Neutrophil (primary cell): Measurements from ENCODE around the gene FGF23.

Source experiments
- H3K27ac ChIP-seq: fragments of 200-600 bp; sonication (generic); 2 replicates; pipeline ENCODE4 v1.5.1; 2016; ENCODE audit warnings: mild to moderate bottlenecking, moderate library complexity
- H3K27me3 ChIP-seq: fragments of 200-600 bp; sonication (generic); 2 replicates; pipeline ENCODE4 v1.6.0; 2016; ENCODE audit warnings: mild to moderate bottlenecking
- H3K36me3 ChIP-seq: fragments of 200-600 bp; sonication (generic); 2 replicates; pipeline ENCODE4 v1.5.1; 2017
- H3K4me1 ChIP-seq, 2 experiments: fragments of 200-600 bp in 1 of 2; sonication (generic) in 1 of 2; 1 replicate in 1 of 2; 2 replicates in 1 of 2; pipeline versions ENCODE4 v1.5.1 to v1.6.1; 2013 to 2016; ENCODE audit warnings: low read depth in 1 of 2, low read length in 1 of 2, mild to moderate bottlenecking in 1 of 2, moderate library complexity in 1 of 2; ENCODE audit not compliant: control insufficient read depth in 1 of 2, insufficient read depth in 1 of 2
- H3K4me3 ChIP-seq, 2 experiments: fragments of 200-600 bp in 1 of 2; sonication (generic) in 1 of 2; 1 replicate in 1 of 2; 2 replicates in 1 of 2; pipeline ENCODE4 v1.5.1; 2013 to 2016; ENCODE audit warnings: low read depth in 1 of 2, low read length in 1 of 2, mild to moderate bottlenecking in 1 of 2, moderate library complexity in 1 of 2
- H3K9me3 ChIP-seq: fragments of 200-600 bp; sonication (generic); 2 replicates; pipeline ENCODE4 v1.5.1; 2016
- CTCF ChIP-seq: fragments of 200-600 bp; sonication (generic); IDR thresholded peaks from 2 replicates; pipeline ENCODE4 v1.5.1; 2016; ENCODE audit warnings: antibody characterized with exemption

Gene FGF23

GRCh38 chr12:4379405-4379804, at the start of gene FGF23:
Gene FGF23 (minus strand): TSS chr12:4379712. CDS start chr12:4379582, 130 bp downstream.
- peaks cover 65% of the 10 kb centered on the region for H3K27me3 ChIP-seq
- H3K9me3 ChIP-seq: no peaks in the 10 kb centered on the region

GRCh38 chr12:4424422-4424821, 44.9 kb upstream of the FGF23 start:
- Histone ChIP-seq H3K36me3 (no peaks in the 10 kb centered on the region), H3K4me1 (no peaks in the 10 kb centered on the region), H3K9me3 (no peaks in the 10 kb centered on the region), H3K27ac (no peak overlapping the region), H3K27me3 (no peaks in the 10 kb centered on the region), H3K4me3 (no peak overlapping the region)
- no peak for TF ChIP-seq CTCF

More at GRCh38 chr12:4379405-4379804, at the start of gene FGF23:
- H3K4me1 ChIP-seq: no peaks in the 10 kb centered on the region
- H3K36me3 ChIP-seq: no peaks in the 10 kb centered on the region
- H3K4me3 ChIP-seq: no peak within 1 kb of the TSS
- H3K27ac ChIP-seq: no peak within 1 kb of the TSS
- no peak for TF ChIP-seq CTCF

GRCh38 chr12:4423528-4424195, 44.1 kb upstream of the FGF23 start:
- Histone ChIP-seq H3K9me3 (no peaks in the 10 kb centered on the region), H3K36me3 (no peaks in the 10 kb centered on the region), H3K4me3 (no peak overlapping the region), H3K27me3 (no peaks in the 10 kb centered on the region), H3K4me1 (no peaks in the 10 kb centered on the region), H3K27ac (no peak overlapping the region)
- no peak for TF ChIP-seq CTCF

- TF ChIP-seq CTCF: no peak
- no peaks in the 10 kb centered on the region for H3K36me3 ChIP-seq
These were observed 43.5 kb upstream of the FGF23 start for GRCh38 chr12:4422985-4423384.

GRCh38 chr12:4421590-4422031, 42.1 kb upstream of the FGF23 start:
- Histone ChIP-seq H3K9me3 (no peaks in the 10 kb centered on the region), H3K36me3 (no peaks in the 10 kb centered on the region), H3K27ac (no peak overlapping the region), H3K4me1 (no peaks in the 10 kb centered on the region), H3K27me3 (peaks cover 16% of the 10 kb centered on the region), H3K4me3 (no peak overlapping the region)
- TF ChIP-seq CTCF: peak; percentile 59

More at GRCh38 chr12:4422985-4423384, 43.5 kb upstream of the FGF23 start:
- no peak overlapping the region for H3K27ac ChIP-seq
- H3K4me1 ChIP-seq: no peaks in the 10 kb centered on the region
- H3K4me3 ChIP-seq: no peak overlapping the region
- peaks cover 2% of the 10 kb centered on the region for H3K27me3 ChIP-seq
- H3K9me3 ChIP-seq: no peaks in the 10 kb centered on the region
